ENCODE data around the gene POLR3H. TPM values are rescaled to one million over a fixed set of nuclear protein-coding genes. Genes with fewer than 3 reads are reported as not detected.

Gene POLR3H
- total RNA-seq, 2 donors from 2014 or later = 17.6 to 38.1 TPM

DNA sequence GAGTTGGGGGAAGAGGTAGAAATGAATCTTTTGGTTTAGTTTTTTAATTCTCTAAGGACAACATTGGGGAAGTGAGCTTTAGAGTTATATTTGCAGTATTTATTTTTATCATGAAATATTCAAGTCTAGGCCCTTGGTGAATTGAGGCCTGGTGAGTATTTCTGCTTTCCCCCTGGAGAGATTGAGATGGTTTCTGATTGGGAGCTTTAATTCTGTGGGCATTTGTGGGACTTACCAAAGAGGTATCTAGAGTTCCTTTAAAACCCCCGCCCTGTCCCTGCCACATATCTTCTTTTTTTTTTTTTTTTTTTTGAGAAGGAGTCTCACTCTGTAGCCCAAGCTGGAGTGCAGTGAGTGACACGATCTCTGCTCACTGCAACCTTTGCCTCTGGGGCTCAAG lies 65.8 kb downstream of the POLR3H start:
- Histone ChIP-seq H3K27ac (peak overlapping the region; percentile 77 to 93), H3K4me1 (ENCODE audit: control insufficient read depth in 1 of 2, low read depth in 2 of 2) (peaks cover 31 to 48% of the 10 kb centered on the region in 2 donors), H3K27me3 (replicated peaks; ENCODE audit: insufficient read depth) (no peaks in the 10 kb centered on the region), H3K9me3 (no peaks in the 10 kb centered on the region), H3K36me3 (no peaks in the 10 kb centered on the region), H3K4me3 (no peak overlapping the region)
- DNase-seq (ENCODE audit: low spot score) (no peak), ATAC-seq (ENCODE audit: insufficient number of reproducible peaks, low FRiP score, low read depth) (no peak)
- no peak for TF ChIP-seq CTCF (IDR thresholded peaks at IDR 0.05)

Other genes starting within 250 kb of the POLR3H start
- 10 to 100 TPM; 41.2 to 41.7 TPM for gene ZC3H7B, start 242.9 kb downstream of the POLR3H start, total RNA-seq
- gene TEF, start 162.5 kb downstream of the POLR3H start, total RNA-seq = 10 to 100 TPM; 21.4 to 23.1 TPM
- 10 to 100 TPM; 45.5 to 56.5 TPM for gene TOB2, start 97.7 kb downstream of the POLR3H start, total RNA-seq
- 10 to 100 TPM; 13.8 to 28.7 TPM for gene PHF5A, start 75.8 kb downstream of the POLR3H start, total RNA-seq
- gene ACO2, start 75.4 kb downstream of the POLR3H start, total RNA-seq = 10 to 100 TPM; 52.1 to 57.8 TPM
- 100 to 1,000 TPM in 1 of 2 donors, 10 to 100 TPM in 1; 73.2 to 112 TPM for gene CSDC2, start 16.5 kb upstream of the POLR3H start, total RNA-seq
- 10 to 100 TPM; 24.9 to 25.3 TPM for gene PMM1, start 45.4 kb upstream of the POLR3H start, total RNA-seq
- 10 to 100 TPM; 21.9 to 22.9 TPM for gene DESI1, start 76.6 kb upstream of the POLR3H start, total RNA-seq
- 100 to 1,000 TPM; 126 to 131 TPM for gene XRCC6, start 76.8 kb upstream of the POLR3H start, total RNA-seq
- gene SNU13, start 144.4 kb upstream of the POLR3H start, total RNA-seq = 10 to 100 TPM; 92.9 to 95.7 TPM
- 1 to 10 TPM; 1.8 to 3.8 TPM for gene MEI1, start 155.0 kb upstream of the POLR3H start, total RNA-seq